Right atrium auricular region (tissue), 2 donors: Measurements from ENCODE around the gene CEACAM4. TPM values are rescaled to one million over a fixed set of nuclear protein-coding genes. Genes with fewer than 3 reads are reported as not detected.

ENCODE experiments used
- DNase-seq: peaks from one replicate; pipeline ENCODE4 v3.0.0-alpha.2; 2019; ENCODE audit warnings: low spot score
- H3K27ac ChIP-seq, 2 donors: fragments of 200-600 bp; sonication (generic); 1 replicate in 1 of 2; 2 replicates in 1 of 2; pipeline ENCODE4 v1.5.1; 2016 to 2019
- H3K27me3 ChIP-seq, 2 donors: fragments of 200-600 bp; sonication (generic); one replicate each; pipeline versions ENCODE4 v1.5.1 to v1.6.0; 2017 to 2019
- H3K36me3 ChIP-seq: fragments of 200-600 bp; sonication (generic); one replicate; pipeline ENCODE4 v1.5.1; 2016
- H3K4me1 ChIP-seq, 2 donors: fragments of 200-600 bp; sonication (generic); one replicate each; pipeline versions ENCODE4 v1.5.1 to v1.6.0; 2017 to 2019
- H3K4me3 ChIP-seq, 2 donors: fragments of 200-600 bp; sonication (generic); 1 replicate in 1 of 2; 2 replicates in 1 of 2; pipeline ENCODE4 v1.5.1; 2017 to 2019; ENCODE audit warnings: mild to moderate bottlenecking in 1 of 2, moderate library complexity in 1 of 2
- H3K9me3 ChIP-seq, 2 donors: fragments of 200-600 bp; sonication (generic); one replicate each; pipeline ENCODE4 v1.5.1; 2019
- total RNA-seq, 2 donors: library from RNA; depleted of rRNA; stranded (reverse); fragments of >200 nt; gene quantifications; one replicate each; pipeline ENCODE4 v1.1.0, GENCODE V29; 2016
- TF ChIP-seq, protein P1 (sequence below), 2 donors: fragments of 200-600 bp; sonication (generic); IDR thresholded peaks; one replicate each; pipeline ENCODE4 v1.5.1; 2019; ENCODE audit warnings: antibody characterized with exemption in 2 of 2

CEACAM4 gene
- total RNA-seq, 2 donors from 2014 or later = 0.67 TPM; not detected in 1

- DNase-seq = no peak
- Histone ChIP-seq H3K9me3 (peaks cover 0 to 6% of the 10 kb centered on the region in 2 donors), H3K4me3 (no peak overlapping the region), H3K36me3 (no peaks in the 10 kb centered on the region), H3K27me3 (no peaks in the 10 kb centered on the region), H3K27ac (no peak overlapping the region), H3K4me1 (no peaks in the 10 kb centered on the region)
- TF ChIP-seq, protein P1, sequence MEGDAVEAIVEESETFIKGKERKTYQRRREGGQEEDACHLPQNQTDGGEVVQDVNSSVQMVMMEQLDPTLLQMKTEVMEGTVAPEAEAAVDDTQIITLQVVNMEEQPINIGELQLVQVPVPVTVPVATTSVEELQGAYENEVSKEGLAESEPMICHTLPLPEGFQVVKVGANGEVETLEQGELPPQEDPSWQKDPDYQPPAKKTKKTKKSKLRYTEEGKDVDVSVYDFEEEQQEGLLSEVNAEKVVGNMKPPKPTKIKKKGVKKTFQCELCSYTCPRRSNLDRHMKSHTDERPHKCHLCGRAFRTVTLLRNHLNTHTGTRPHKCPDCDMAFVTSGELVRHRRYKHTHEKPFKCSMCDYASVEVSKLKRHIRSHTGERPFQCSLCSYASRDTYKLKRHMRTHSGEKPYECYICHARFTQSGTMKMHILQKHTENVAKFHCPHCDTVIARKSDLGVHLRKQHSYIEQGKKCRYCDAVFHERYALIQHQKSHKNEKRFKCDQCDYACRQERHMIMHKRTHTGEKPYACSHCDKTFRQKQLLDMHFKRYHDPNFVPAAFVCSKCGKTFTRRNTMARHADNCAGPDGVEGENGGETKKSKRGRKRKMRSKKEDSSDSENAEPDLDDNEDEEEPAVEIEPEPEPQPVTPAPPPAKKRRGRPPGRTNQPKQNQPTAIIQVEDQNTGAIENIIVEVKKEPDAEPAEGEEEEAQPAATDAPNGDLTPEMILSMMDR (IDR thresholded peaks at IDR 0.05) = no peak
Measured at GRCh38 chr19:41589371-41589770, 37.5 kb downstream of the CEACAM4 start.

- Histone ChIP-seq H3K27ac (no peak overlapping the region), H3K9me3 (peaks cover 0 to 5% of the 10 kb centered on the region in 2 donors), H3K4me1 (no peaks in the 10 kb centered on the region), H3K4me3 (no peak overlapping the region), H3K36me3 (no peaks in the 10 kb centered on the region), H3K27me3 (no peaks in the 10 kb centered on the region)
- TF ChIP-seq, protein P1 (IDR thresholded peaks at IDR 0.05) = no peak
- no peak for DNase-seq
Measured at GRCh38 chr19:41588497-41589209, 38.2 kb downstream of the CEACAM4 start.

- DNase-seq = no peak
- no peaks in the 10 kb centered on the region for H3K9me3 ChIP-seq
- H3K36me3 ChIP-seq = no peaks in the 10 kb centered on the region
- no peak overlapping the region for H3K4me3 ChIP-seq
- H3K4me1 ChIP-seq = no peaks in the 10 kb centered on the region
- H3K27ac ChIP-seq = no peak overlapping the region
- TF ChIP-seq, protein P1 (IDR thresholded peaks at IDR 0.05) = no peak
- H3K27me3 ChIP-seq = no peaks in the 10 kb centered on the region
Measured at GRCh38 chr19:41587838-41588210, 39.0 kb downstream of the CEACAM4 start.

DNA sequence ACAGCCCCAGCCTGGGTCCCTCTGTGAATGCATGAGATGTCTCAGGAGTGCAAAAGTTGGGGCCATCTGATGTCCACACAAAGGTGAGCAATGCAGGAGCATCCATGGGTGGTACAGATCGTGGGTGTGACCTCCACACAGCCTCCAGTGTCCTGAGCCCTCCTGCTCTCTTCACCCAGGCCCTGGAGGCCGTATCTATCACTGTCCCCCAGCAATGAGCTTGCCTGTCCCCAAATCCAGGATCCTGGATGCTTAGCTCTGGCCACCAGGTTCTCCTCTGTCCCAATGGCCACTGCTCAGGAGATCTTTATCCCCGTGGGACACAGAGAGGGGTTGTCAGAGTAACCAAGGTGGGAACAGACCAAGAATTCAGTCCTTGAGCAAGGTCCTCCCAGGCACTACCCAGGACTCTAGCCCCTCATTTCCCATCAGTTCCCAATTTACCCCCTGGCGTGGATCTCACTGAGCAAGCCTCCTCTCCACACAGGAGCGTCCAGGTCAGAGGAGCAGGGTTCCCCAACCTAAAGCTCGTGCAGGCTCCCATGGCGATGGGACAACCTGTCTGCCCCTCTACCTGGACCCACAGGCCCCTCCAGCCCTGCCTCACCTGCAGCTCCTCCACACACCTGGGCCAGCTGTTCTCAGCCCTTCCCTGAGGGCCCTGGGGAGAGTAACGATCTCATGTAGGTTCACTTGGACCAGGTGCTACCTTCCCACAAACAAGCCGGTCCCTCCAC is 39.6 kb downstream of the CEACAM4 start:
- TF ChIP-seq, protein P1 (IDR thresholded peaks at IDR 0.05) = no peak
- H3K4me3 ChIP-seq = no peak overlapping the region
- H3K9me3 ChIP-seq = peaks cover 0 to 4% of the 10 kb centered on the region in 2 donors
- no peak overlapping the region for H3K27ac ChIP-seq
- no peaks in the 10 kb centered on the region for H3K27me3 ChIP-seq
- peak; percentile 36 for DNase-seq
- no peaks in the 10 kb centered on the region for H3K36me3 ChIP-seq
- H3K4me1 ChIP-seq = no peaks in the 10 kb centered on the region

DNA sequence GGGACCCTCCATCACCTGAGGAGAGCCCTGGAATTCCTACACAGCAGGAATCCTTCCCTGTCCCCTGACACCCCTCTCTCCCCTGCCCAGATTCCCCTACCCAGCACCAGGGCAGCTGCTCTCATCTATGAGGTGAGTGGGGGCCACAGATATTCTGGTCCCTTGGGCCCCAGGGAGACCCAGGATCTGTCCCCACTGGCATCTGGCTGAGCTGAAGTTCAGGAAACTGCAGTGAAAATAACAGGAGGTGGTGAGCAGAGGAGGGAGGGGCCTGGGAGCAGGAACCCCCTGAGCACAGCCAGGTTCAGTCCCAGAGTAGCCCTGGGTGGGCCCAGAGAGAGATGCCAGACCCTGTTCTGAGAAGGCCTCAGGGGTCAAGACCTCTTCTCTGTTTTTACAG is 40.8 kb downstream of the CEACAM4 start:
- no peak for DNase-seq
- TF ChIP-seq, protein P1 (IDR thresholded peaks at IDR 0.05) = no peak

More for the DNA sequence above, 40.8 kb downstream of the CEACAM4 start:
- Histone ChIP-seq H3K36me3 (no peaks in the 10 kb centered on the region), H3K4me1 (no peaks in the 10 kb centered on the region), H3K27me3 (no peaks in the 10 kb centered on the region), H3K27ac (no peak overlapping the region), H3K4me3 (no peak overlapping the region), H3K9me3 (peaks cover 0 to 10% of the 10 kb centered on the region in 2 donors)
